ENCODE measurements around the gene ZIC2. TPM values are rescaled to one million over a fixed set of nuclear protein-coding genes. Genes with fewer than 3 reads are reported as not detected.

Gene ZIC2
- total and polyA plus RNA-seq, 2 of the 4 experiments (the other 2 are of a cell fraction), result not detected

DNA sequence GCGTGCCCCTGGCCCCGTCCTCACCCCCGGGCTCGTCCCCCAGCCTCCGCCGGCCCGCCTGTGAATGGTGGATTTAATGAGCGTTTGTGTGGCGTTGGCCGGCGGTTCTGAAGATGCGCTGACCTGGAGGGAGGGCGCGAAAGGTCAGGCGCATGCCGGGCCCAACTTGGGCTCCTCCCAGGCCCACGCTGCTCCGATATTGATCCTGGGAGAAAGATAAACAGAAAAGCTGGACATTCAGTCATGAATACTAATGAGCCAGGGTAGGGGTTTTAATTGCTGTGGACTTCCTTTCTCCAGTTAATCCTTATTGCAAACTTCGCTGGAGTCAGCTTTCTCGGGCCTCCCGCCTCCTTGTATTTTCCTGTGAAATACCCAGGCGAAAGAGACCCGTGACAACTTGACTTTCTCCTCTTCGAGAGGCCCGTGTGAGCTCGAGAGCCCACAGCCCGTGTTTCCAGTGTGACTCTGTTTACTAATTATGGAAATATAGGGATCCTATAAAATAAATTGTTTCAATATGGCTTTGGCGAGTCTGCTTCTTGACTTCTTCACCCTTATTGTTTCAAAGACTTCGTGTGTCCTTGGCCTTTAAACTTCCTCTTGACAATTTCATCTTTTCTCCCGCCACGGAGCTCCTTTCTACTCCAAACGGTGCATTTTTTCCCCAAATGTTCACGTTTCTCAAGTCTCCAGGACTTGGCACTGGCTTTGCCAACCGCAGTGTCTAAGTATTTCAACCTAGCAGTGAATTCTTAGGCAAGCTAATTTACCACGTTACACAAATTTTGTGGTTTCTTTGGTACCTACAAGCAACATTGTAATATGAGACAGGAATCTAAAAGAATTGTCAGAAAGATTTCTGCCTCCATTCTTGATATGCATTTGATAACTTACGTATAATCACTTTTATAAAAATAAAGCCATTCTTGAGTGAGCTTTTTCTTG lies 10.5 kb downstream of the ZIC2 start (continued):
- TF ChIP-seq, protein P1, sequence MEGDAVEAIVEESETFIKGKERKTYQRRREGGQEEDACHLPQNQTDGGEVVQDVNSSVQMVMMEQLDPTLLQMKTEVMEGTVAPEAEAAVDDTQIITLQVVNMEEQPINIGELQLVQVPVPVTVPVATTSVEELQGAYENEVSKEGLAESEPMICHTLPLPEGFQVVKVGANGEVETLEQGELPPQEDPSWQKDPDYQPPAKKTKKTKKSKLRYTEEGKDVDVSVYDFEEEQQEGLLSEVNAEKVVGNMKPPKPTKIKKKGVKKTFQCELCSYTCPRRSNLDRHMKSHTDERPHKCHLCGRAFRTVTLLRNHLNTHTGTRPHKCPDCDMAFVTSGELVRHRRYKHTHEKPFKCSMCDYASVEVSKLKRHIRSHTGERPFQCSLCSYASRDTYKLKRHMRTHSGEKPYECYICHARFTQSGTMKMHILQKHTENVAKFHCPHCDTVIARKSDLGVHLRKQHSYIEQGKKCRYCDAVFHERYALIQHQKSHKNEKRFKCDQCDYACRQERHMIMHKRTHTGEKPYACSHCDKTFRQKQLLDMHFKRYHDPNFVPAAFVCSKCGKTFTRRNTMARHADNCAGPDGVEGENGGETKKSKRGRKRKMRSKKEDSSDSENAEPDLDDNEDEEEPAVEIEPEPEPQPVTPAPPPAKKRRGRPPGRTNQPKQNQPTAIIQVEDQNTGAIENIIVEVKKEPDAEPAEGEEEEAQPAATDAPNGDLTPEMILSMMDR (conservative IDR thresholded peaks at IDR 0.05; ENCODE audit: low read depth, low read length), result no peak
- TF ChIP-seq, protein P2, sequence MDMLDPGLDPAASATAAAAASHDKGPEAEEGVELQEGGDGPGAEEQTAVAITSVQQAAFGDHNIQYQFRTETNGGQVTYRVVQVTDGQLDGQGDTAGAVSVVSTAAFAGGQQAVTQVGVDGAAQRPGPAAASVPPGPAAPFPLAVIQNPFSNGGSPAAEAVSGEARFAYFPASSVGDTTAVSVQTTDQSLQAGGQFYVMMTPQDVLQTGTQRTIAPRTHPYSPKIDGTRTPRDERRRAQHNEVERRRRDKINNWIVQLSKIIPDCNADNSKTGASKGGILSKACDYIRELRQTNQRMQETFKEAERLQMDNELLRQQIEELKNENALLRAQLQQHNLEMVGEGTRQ (IDR thresholded peaks at IDR 0.05; ENCODE audit: low read depth, low read length), result no peak

All from IMR-90 (cell line).